Psoas muscle (tissue), 8 donors: ENCODE measurements around the gene ARHGEF4. TPM values are rescaled to one million over a fixed set of nuclear protein-coding genes. Genes with fewer than 3 reads are reported as not detected.
"Not testable (repeated sequence)": the region's sequence is repeated elsewhere in the genome, so short reads cannot be mapped to it uniquely, and the experiment has no call there.

Experiments used
- ATAC-seq, 4 donors: fragments of 200-7000 bp; cut with Tn5 transposase; one replicate each; pipeline ENCODE4 v1.9.1; 2020; ENCODE audit warnings: moderate library complexity in 3 of 4, mild to moderate bottlenecking in 2 of 4
- DNase-seq, 2 donors: peaks; one replicate each; pipeline ENCODE4 v3.0.0-alpha.2; 2020
- H3K27ac ChIP-seq: fragments of 200-600 bp; one replicate; pipeline ENCODE4 v1.8.0; 2022
- H3K27me3 ChIP-seq, 3 donors: fragments of 200-600 bp in 1 of 3; one replicate each; pipeline versions ENCODE4 v1.6.1 to v1.8.0; 2013 to 2022; ENCODE audit warnings: low read length in 2 of 3, mild to moderate bottlenecking in 2 of 3, moderate library complexity in 1 of 3; ENCODE audit not compliant: insufficient read depth in 3 of 3
- H3K36me3 ChIP-seq, 2 donors: fragments of 200-600 bp in 1 of 2; one replicate each; pipeline versions ENCODE4 v1.6.1 to v1.8.0; 2013 to 2022; ENCODE audit warnings: low read depth in 1 of 2, mild to moderate bottlenecking in 1 of 2, moderate library complexity in 1 of 2; ENCODE audit not compliant: insufficient read depth in 1 of 2
- H3K4me1 ChIP-seq: fragments of 200-600 bp; one replicate; pipeline ENCODE4 v1.8.0; 2022
- H3K4me3 ChIP-seq: fragments of 200-600 bp; one replicate; pipeline ENCODE4 v1.8.0; 2022; ENCODE audit warnings: mild to moderate bottlenecking
- H3K9me3 ChIP-seq: fragments of 200-600 bp; one replicate; pipeline ENCODE4 v1.8.0; 2022
- CTCF ChIP-seq: fragments of 200-600 bp; IDR thresholded peaks from one replicate; pipeline ENCODE4 v1.8.0; 2022; ENCODE audit warnings: antibody characterized with exemption
- WGBS, 3 donors: extraction: QIAGEN DNeasy Blood & Tissue Kit; methylation state at CpG; one replicate each; pipeline versions ENCODE4 v1.1.6 to v1.1.7; 2013; 5-methylcytosine and 5-hydroxymethylcytosine counted together
- intact Hi-C, 2 donors: fragments of 100-400 bp; cut with DNase I; formaldehyde crosslinking; loops; one replicate each; pipeline versions ENCODE4 v1.11.0 to v1.14.2; 2022
- polyA plus RNA-seq, 3 donors: library from polyadenylated mRNA; stranded (reverse); fragments of 200-250 nt; gene quantifications; one replicate each; pipeline ENCODE4 v1.2.3, GENCODE V29; 2013
- total RNA-seq, 4 donors: library from RNA; stranded (reverse); fragmentation: NEBNext Ultra II Directional in 2 of 4; extraction: Animal tissue kit (Norgen Biotek cat#: 25700) in 2 of 4; gene quantifications; one replicate each; pipeline versions ENCODE4 v1.2.1 to v1.2.4, GENCODE V29; 2021 to 2023
- donor health status: healthy with polysubstance abuse.
- donor health status: DM: no; HTN: no; CAD: no; lungs with moderate emphysema.
- donor health status: Bipolar disorder and iron deficiency.
- donor health status: healthy.
- donor health status: DM: yes; HTN: yes; CAD: no.
- donor health status: DM: no; HTN: no; CAD: no.
- donor health status: DM: no; HTN: no; CAD: no.
- donor health status: DM: yes; HTN: yes; CAD: no.

The ARHGEF4 gene
- total and polyA plus RNA-seq, 7 donors: 0.63 to 6.9 (median 3.7) TPM

- no peak for ATAC-seq
- no peak for DNase-seq
- intact Hi-C loops: no loop called here
- H3K27ac ChIP-seq: no peak overlapping the region
- H3K9me3 ChIP-seq: no peaks in the 10 kb centered on the region
- no peaks in the 10 kb centered on the region for H3K4me1 ChIP-seq
- H3K27me3 ChIP-seq: no peaks in the 10 kb centered on the region
- WGBS, 3 donors: 80 to 83% (median 82%) methylated on average over 4 of the region's 4 CpGs
- no peak overlapping the region for H3K4me3 ChIP-seq
- TF ChIP-seq CTCF: no peak
- H3K36me3 ChIP-seq: no peaks in the 10 kb centered on the region
Observed at GRCh38 chr2:130985206-130985780, 148.6 kb downstream of the ARHGEF4 start.

GRCh38 chr2:130985831-130986649, 149.3 kb downstream of the ARHGEF4 start:
- Histone ChIP-seq H3K27me3 (no peaks in the 10 kb centered on the region), H3K36me3 (no peaks in the 10 kb centered on the region), H3K27ac (no peak overlapping the region), H3K4me3 (no peak overlapping the region), H3K4me1 (no peaks in the 10 kb centered on the region), H3K9me3 (no peaks in the 10 kb centered on the region)
- no peak for TF ChIP-seq CTCF
- ATAC-seq: no peak
- no peak for DNase-seq
- 90 to 94% (median 93%) methylated on average over 15 of the region's 15 CpGs for WGBS, 3 donors
- intact Hi-C loops: no loop called here

GRCh38 chr2:130986890-130987493, 150.3 kb downstream of the ARHGEF4 start:
- ATAC-seq: no peak
- H3K36me3 ChIP-seq: no peaks in the 10 kb centered on the region
- intact Hi-C loops: no loop called here
- no peaks in the 10 kb centered on the region for H3K27me3 ChIP-seq
- H3K27ac ChIP-seq: no peak overlapping the region
- no peaks in the 10 kb centered on the region for H3K4me1 ChIP-seq
- no peak for DNase-seq
- H3K4me3 ChIP-seq: no peak overlapping the region
- WGBS, 3 donors: 75 to 78% (median 76%) methylated on average over 11 of the region's 11 CpGs
- H3K9me3 ChIP-seq: no peaks in the 10 kb centered on the region
- TF ChIP-seq CTCF: no peak

- intact Hi-C loops: no loop called here
- no peak for ATAC-seq
- Histone ChIP-seq H3K9me3 (no peaks in the 10 kb centered on the region), H3K4me1 (no peaks in the 10 kb centered on the region), H3K27ac (no peak overlapping the region), H3K36me3 (no peaks in the 10 kb centered on the region), H3K4me3 (no peak overlapping the region), H3K27me3 (no peaks in the 10 kb centered on the region)
- DNase-seq: no peak
- 33 to 40% (median 35%) methylated on average over 15 of the region's 15 CpGs for WGBS, 3 donors
- no peak for TF ChIP-seq CTCF
Observed at GRCh38 chr2:130987519-130988425, 151.1 kb downstream of the ARHGEF4 start.

- ATAC-seq, DNase-seq, H3K4me3 ChIP-seq, H3K27me3 ChIP-seq, H3K4me1 ChIP-seq, H3K9me3 ChIP-seq, H3K27ac ChIP-seq, H3K36me3 ChIP-seq, intact Hi-C loops: not testable (repeated sequence)
- WGBS, 3 donors: 93 to 96% (median 94%) methylated on average over 17 to 32 of the region's 32 CpGs
Observed at GRCh38 chr2:130991446-130991845, 154.7 kb downstream of the ARHGEF4 start.

GRCh38 chr2:130992003-130992402, 155.3 kb downstream of the ARHGEF4 start:
- DNase-seq, ATAC-seq, H3K27ac ChIP-seq, intact Hi-C loops, H3K27me3 ChIP-seq, H3K4me1 ChIP-seq, H3K9me3 ChIP-seq, H3K4me3 ChIP-seq, H3K36me3 ChIP-seq: not testable (repeated sequence)
- WGBS, 3 donors: 90 to 94% (median 94%) methylated on average over 10 of the region's 10 CpGs
